Measurements from ENCODE around the gene PLCD3. TPM values are rescaled to one million over a fixed set of nuclear protein-coding genes. Genes with fewer than 3 reads are reported as not detected.

Gene PLCD3
- total RNA-seq, 5 donors from 2014 or later (not counting 1 experiment from before 2014, with no cell fraction given) = 3.1 to 9.9 (median 4.8) TPM

GRCh38 chr17:45113424-45113754 lies 18.9 kb downstream of the PLCD3 start:
- Histone ChIP-seq H3K9me3 (no peaks in the 10 kb centered on the region), H3K36me3 (ENCODE audit: control insufficient read depth in 2 of 2, extremely low read depth in 1 of 2, insufficient read depth in 1 of 2, low read length in 1 of 2) (peaks cover 0 to 8% of the 10 kb centered on the region in 2 donors), H3K27ac (ENCODE audit: low read length) (no peak overlapping the region), H3K27me3 (replicated peaks in 1 of 2; ENCODE audit: control insufficient read depth in 2 of 2, extremely low read depth in 1 of 2, insufficient read depth in 2 of 2, low read length in 1 of 2) (peaks cover 0 to 7% of the 10 kb centered on the region in 2 experiments), H3K4me1 (ENCODE audit: control insufficient read depth in 1 of 2, extremely low read depth in 1 of 2, insufficient read depth in 2 of 2, low read length in 2 of 2) (no peaks in the 10 kb centered on the region), H3K4me3 (ENCODE audit: control insufficient read depth in 1 of 2, extremely low read depth in 1 of 2, low read length in 1 of 2) (no peak overlapping the region)
- DNase-seq = no peak
- ChIA-PET CTCF (no interaction called here), POLR2A (no interaction called here)
- ATAC-seq (replicated peaks in 1 of 4) = no peak
- 89% methylated on average over 5 of the region's 9 CpGs for WGBS (ENCODE audit: insufficient coverage)
- H3K36me3 Mint-ChIP-seq = peaks cover 1% of the 10 kb centered on the region
- H3K4me1 Mint-ChIP-seq = no peaks in the 10 kb centered on the region
- H3K27ac Mint-ChIP-seq = no peak overlapping the region
- H3K4me3 Mint-ChIP-seq = no peak overlapping the region
- H3K27me3 Mint-ChIP-seq = no peaks in the 10 kb centered on the region
- no peaks in the 10 kb centered on the region for H3K9me3 Mint-ChIP-seq

DNA sequence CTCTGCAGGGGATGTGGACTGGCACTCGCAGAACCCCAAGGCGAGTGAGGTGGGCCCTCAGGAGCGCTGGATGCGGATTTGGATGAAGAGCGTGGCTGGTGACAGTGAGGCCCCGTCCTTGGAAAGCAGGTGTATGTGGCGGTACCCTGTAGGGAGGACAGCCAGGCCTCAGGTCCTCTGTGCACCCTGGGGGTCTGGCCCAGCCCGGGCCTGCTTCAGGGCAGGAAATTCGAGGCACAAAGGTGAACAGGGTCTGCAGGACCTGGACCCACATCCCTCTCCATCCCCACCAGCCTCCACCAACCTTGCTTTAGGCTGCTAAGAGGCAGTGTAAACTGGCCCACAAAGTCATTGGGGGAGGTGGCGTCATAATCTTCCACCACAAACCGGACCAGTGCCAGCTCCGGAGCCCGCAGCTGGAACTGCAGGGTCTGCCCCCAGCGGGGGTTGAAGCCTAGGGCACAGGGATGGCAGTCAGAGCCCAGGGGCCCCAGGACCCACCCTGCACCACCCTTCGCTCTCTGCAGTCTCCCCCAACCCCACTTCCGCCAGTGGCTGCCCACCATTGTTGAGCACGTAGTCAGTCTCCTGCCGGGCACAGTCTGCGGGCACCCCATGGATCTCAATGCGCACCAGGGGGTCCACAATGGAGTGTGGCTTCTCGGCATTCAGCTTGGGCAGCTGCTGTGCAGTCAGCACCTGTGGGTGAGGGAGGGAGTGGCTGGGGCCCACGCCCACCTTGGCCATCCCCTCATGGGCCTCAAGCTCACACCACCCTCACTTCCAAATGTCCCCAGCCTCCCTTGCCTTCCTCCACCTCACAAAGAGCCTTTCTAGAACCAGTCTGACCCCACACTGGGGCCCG lies 19.5 kb downstream of the PLCD3 start:
- ATAC-seq (replicated peaks in 1 of 4) = no peak
- H3K4me1 Mint-ChIP-seq = no peaks in the 10 kb centered on the region
- no peaks in the 10 kb centered on the region for H3K27me3 Mint-ChIP-seq
- H3K36me3 Mint-ChIP-seq = peaks cover 5% of the 10 kb centered on the region
- no peak overlapping the region for H3K27ac Mint-ChIP-seq
- no peaks in the 10 kb centered on the region for H3K9me3 Mint-ChIP-seq
- no peaks in the 10 kb centered on the region for H3K9me3 ChIP-seq
- peaks cover 0 to 7% of the 10 kb centered on the region in 2 experiments for H3K27me3 ChIP-seq (replicated peaks in 1 of 2; ENCODE audit: control insufficient read depth in 2 of 2, extremely low read depth in 1 of 2, insufficient read depth in 2 of 2, low read length in 1 of 2)
- H3K4me3 Mint-ChIP-seq = no peak overlapping the region
- H3K36me3 ChIP-seq (ENCODE audit: control insufficient read depth in 2 of 2, extremely low read depth in 1 of 2, insufficient read depth in 1 of 2, low read length in 1 of 2) = peaks cover 0 to 12% of the 10 kb centered on the region in 2 donors
- DNase-seq = no peak
- POLR2A ChIA-PET = interaction anchor here in 1 of 2 donors (0.7 kb wide), 1 partner anchor 366 kb away, joined by 3 read pairs; no protein-coding TSS in a partner anchor
- 91% methylated on average over 15 of the region's 23 CpGs for WGBS (ENCODE audit: insufficient coverage)
- H3K4me3 ChIP-seq (ENCODE audit: control insufficient read depth in 1 of 2, extremely low read depth in 1 of 2, low read length in 1 of 2) = no peak overlapping the region
- CTCF ChIA-PET = no interaction called here
- H3K27ac ChIP-seq (ENCODE audit: low read length) = no peak overlapping the region
- no peaks in the 10 kb centered on the region for H3K4me1 ChIP-seq (ENCODE audit: control insufficient read depth in 1 of 2, extremely low read depth in 1 of 2, insufficient read depth in 2 of 2, low read length in 2 of 2)

DNA sequence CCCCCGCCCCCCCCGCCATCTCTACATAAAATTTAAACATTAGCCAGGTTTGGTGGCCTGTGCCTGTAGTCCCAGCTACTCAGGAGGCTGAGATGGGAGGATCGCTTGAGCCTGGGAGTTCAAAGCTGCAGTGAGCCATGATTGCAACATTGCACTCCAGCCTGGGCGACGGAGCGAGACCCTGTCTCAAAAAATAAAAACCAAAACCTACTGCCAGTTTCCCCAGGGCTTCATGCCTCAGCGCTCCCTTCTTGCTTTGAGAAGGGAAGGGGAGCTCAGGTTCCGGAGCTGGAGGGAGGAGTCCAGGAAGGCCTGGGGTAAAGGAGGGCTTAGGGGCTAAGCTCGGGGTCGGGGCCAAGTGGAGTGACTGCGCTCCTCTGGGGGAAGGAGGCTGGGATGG lies 20.5 kb downstream of the PLCD3 start:
- H3K27ac Mint-ChIP-seq = no peak overlapping the region
- no peaks in the 10 kb centered on the region for H3K9me3 Mint-ChIP-seq
- DNase-seq (no peak), ATAC-seq (replicated peaks in 1 of 4) (no peak)
- H3K27me3 ChIP-seq (replicated peaks in 1 of 2; ENCODE audit: control insufficient read depth in 2 of 2, extremely low read depth in 1 of 2, insufficient read depth in 2 of 2, low read length in 1 of 2) = peaks cover 0 to 7% of the 10 kb centered on the region in 2 experiments
- ChIA-PET CTCF (no interaction called here), POLR2A (interaction anchor here in 1 of 2 donors (0.6 to 0.7 kb wide), 2 partner anchors 36 to 365 kb away, joined by 3 to 12 read pairs; partner anchors contain the start of gene HEXIM1)
- H3K36me3 ChIP-seq (ENCODE audit: control insufficient read depth in 2 of 2, extremely low read depth in 1 of 2, insufficient read depth in 1 of 2, low read length in 1 of 2) = peaks cover 5 to 22% of the 10 kb centered on the region in 2 donors
- no peak overlapping the region for H3K27ac ChIP-seq (ENCODE audit: low read length)
- H3K36me3 Mint-ChIP-seq = peaks cover 7% of the 10 kb centered on the region
- no peaks in the 10 kb centered on the region for H3K4me1 ChIP-seq (ENCODE audit: control insufficient read depth in 1 of 2, extremely low read depth in 1 of 2, insufficient read depth in 2 of 2, low read length in 2 of 2)
- no peaks in the 10 kb centered on the region for H3K9me3 ChIP-seq
- no peak overlapping the region for H3K4me3 Mint-ChIP-seq
- no peaks in the 10 kb centered on the region for H3K4me1 Mint-ChIP-seq
- no peaks in the 10 kb centered on the region for H3K27me3 Mint-ChIP-seq
- H3K4me3 ChIP-seq (ENCODE audit: control insufficient read depth in 1 of 2, extremely low read depth in 1 of 2, low read length in 1 of 2) = no peak overlapping the region
- WGBS (ENCODE audit: insufficient coverage) = 78% methylated on average over 5 of the region's 11 CpGs

GRCh38 chr17:45110676-45111611 lies 21.4 kb downstream of the PLCD3 start:
- H3K4me3 Mint-ChIP-seq = no peak overlapping the region
- no peaks in the 10 kb centered on the region for H3K4me1 Mint-ChIP-seq

DNA sequence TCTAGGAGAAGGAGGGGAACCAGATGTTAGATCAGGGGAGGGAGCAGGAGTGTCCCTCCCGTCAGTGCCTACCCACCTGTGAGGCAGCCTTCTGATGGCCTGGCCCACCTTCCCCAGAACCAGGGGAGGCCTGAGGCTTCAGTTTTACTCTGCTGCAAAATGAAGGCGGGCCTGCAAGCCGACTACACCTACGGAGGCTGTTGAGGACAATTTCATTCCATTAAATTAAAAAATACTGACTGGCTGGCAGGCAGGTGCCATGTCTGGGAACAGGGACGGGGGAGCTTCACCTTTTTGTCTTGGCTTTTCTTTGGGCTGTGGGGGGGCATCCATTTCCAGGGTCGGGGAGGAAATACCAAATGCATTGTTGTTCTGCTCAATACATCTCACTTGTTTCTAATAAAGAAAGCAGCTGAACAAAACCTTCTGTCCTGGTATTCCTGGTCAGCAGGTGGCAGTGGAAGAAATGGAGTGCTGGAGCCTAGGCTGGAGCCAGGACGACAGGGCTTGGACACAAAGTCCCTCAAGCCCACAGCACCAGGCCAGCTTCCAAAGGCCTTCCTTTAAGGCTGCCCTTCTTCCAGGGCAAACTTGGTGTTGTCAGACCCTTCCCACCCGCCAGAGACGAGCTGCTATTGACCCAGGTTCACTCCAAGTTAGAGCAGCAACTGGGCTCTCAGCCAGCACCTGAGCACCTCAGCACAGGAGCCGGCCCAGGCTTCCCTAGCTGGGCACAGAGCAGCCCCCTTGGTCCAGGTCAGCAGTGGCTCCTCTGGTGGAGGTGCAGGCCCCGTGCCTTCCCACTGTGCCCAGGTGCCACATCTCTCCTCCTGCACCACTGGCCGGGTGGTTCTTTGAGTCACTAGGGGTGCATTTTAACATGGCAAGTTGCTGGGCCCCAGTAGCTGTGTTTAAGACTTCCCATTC lies 23.5 kb downstream of the PLCD3 start:
- no peak overlapping the region for H3K4me3 Mint-ChIP-seq
- Histone ChIP-seq H3K4me3 (ENCODE audit: control insufficient read depth in 1 of 2, extremely low read depth in 1 of 2, low read length in 1 of 2) (no peak overlapping the region), H3K27me3 (replicated peaks in 1 of 2; ENCODE audit: control insufficient read depth in 2 of 2, extremely low read depth in 1 of 2, insufficient read depth in 2 of 2, low read length in 1 of 2) (peaks cover 0 to 3% of the 10 kb centered on the region in 2 experiments), H3K36me3 (ENCODE audit: control insufficient read depth in 2 of 2, extremely low read depth in 1 of 2, insufficient read depth in 1 of 2, low read length in 1 of 2) (peaks cover 12 to 52% of the 10 kb centered on the region in 2 donors), H3K9me3 (no peaks in the 10 kb centered on the region), H3K27ac (ENCODE audit: low read length) (no peak overlapping the region), H3K4me1 (ENCODE audit: control insufficient read depth in 1 of 2, extremely low read depth in 1 of 2, insufficient read depth in 2 of 2, low read length in 2 of 2) (no peaks in the 10 kb centered on the region)
- ChIA-PET CTCF (interaction anchor here in 1 of 2 donors (0.5 to 1.1 kb wide), 2 partner anchors 193 to 306 kb away, joined by 3 to 4 read pairs; no protein-coding TSS in a partner anchor), POLR2A (interaction anchor here in 1 of 2 donors (0.5 kb wide), 1 partner anchor 109 kb away, joined by 10 read pairs; no protein-coding TSS in a partner anchor)
- H3K27ac Mint-ChIP-seq = no peak overlapping the region
- peaks cover 18% of the 10 kb centered on the region for H3K36me3 Mint-ChIP-seq
- ATAC-seq (replicated peaks in 1 of 4) = peak in 1 of 4 experiments; percentile 24
- no peaks in the 10 kb centered on the region for H3K4me1 Mint-ChIP-seq
- DNase-seq = no peak
- H3K27me3 Mint-ChIP-seq = no peaks in the 10 kb centered on the region
- H3K9me3 Mint-ChIP-seq = no peaks in the 10 kb centered on the region
- 91% methylated on average over 7 of the region's 12 CpGs for whole genome bisulfite sequencing (ENCODE audit: insufficient coverage)

More at GRCh38 chr17:45110676-45111611, 21.4 kb downstream of the PLCD3 start:
- H3K27me3 ChIP-seq (replicated peaks in 1 of 2; ENCODE audit: control insufficient read depth in 2 of 2, extremely low read depth in 1 of 2, insufficient read depth in 2 of 2, low read length in 1 of 2) = peaks cover 0 to 3% of the 10 kb centered on the region in 2 experiments
- Mint-ChIP-seq H3K27ac (no peak overlapping the region), H3K36me3 (peaks cover 12% of the 10 kb centered on the region), H3K9me3 (no peaks in the 10 kb centered on the region), H3K27me3 (no peaks in the 10 kb centered on the region)
- no peak overlapping the region for H3K27ac ChIP-seq (ENCODE audit: low read length)
- H3K36me3 ChIP-seq (ENCODE audit: control insufficient read depth in 2 of 2, extremely low read depth in 1 of 2, insufficient read depth in 1 of 2, low read length in 1 of 2) = peaks cover 5 to 31% of the 10 kb centered on the region in 2 donors
- ATAC-seq (replicated peaks in 1 of 4) (no peak), DNase-seq (no peak)
- H3K4me1 ChIP-seq (ENCODE audit: control insufficient read depth in 1 of 2, extremely low read depth in 1 of 2, insufficient read depth in 2 of 2, low read length in 2 of 2) = no peaks in the 10 kb centered on the region
- ChIA-PET CTCF (no interaction called here), POLR2A (no interaction called here)
- no peak overlapping the region for H3K4me3 ChIP-seq (ENCODE audit: control insufficient read depth in 1 of 2, extremely low read depth in 1 of 2, low read length in 1 of 2)
- WGBS (ENCODE audit: insufficient coverage) = 91% methylated on average over 12 of the region's 16 CpGs
- H3K9me3 ChIP-seq = no peaks in the 10 kb centered on the region

Data from T-cell (primary cell).